Fibroblast of the aortic adventitia (primary cell): ENCODE data around the gene PTGIS. TPM values are rescaled to one million over a fixed set of nuclear protein-coding genes. Genes with fewer than 3 reads are reported as not detected.

Experiments
- DNase-seq: peaks from one replicate; pipeline ENCODE4 v3.0.0-alpha.2; 2010; ENCODE audit warnings: low read depth
- H3K4me3 ChIP-seq: 2 replicates; pipeline ENCODE4 v1.5.1; 2011; ENCODE audit warnings: low read depth, mild to moderate bottlenecking, control low read depth, low read length, moderate library complexity
- CTCF ChIP-seq: IDR thresholded peaks from 2 replicates; pipeline ENCODE4 v1.5.1; 2011; ENCODE audit warnings: mild to moderate bottlenecking, low read length, control low read depth, inconsistent platforms; ENCODE audit not compliant: insufficient read depth
- total RNA-seq: library from RNA; depleted of rRNA; stranded (reverse); fragments of >200 nt; gene quantifications from 2 replicates; pipeline ENCODE4 v1.2.3, GENCODE V29; 2012; ENCODE audit warnings: low replicate concordance

PTGIS gene
- total RNA-seq, 1 donor = 1,011 TPM

DNA sequence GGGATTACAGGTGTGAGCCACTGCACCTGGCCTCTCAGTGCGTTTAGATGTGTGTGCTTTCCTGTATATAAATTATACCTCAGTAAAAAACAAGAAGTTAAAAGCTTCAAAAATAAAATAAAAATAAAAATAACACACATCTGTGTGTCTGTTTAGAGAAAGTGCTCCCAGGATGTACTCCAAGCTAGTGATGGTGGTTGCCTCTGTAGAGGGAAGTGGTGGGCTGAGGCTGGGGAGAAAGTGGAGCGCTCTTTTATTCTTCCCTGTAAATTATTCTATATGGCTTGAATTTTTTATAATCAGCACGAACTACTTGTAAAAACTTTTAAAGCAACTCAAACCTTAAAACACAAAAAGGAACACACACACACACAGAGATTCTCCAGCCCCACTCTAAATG lies 29.0 kb downstream of the PTGIS start:
- no peak for TF ChIP-seq CTCF
- DNase-seq = no peak
- no peak overlapping the region for H3K4me3 ChIP-seq

- peak; percentile 74 for TF ChIP-seq CTCF
- peak; percentile 67 for DNase-seq
Measured at GRCh38 chr20:49534255-49534712, 33.7 kb downstream of the PTGIS start.

GRCh38 chr20:49532285-49532946 lies 35.5 kb downstream of the PTGIS start:
- no peak for TF ChIP-seq CTCF
- DNase-seq = no peak
- no peak overlapping the region for H3K4me3 ChIP-seq

More at GRCh38 chr20:49534255-49534712, 33.7 kb downstream of the PTGIS start:
- H3K4me3 ChIP-seq = no peak overlapping the region

GRCh38 chr20:49529470-49529869 lies 38.5 kb downstream of the PTGIS start:
- no peak overlapping the region for H3K4me3 ChIP-seq
- no peak for DNase-seq
- no peak for TF ChIP-seq CTCF

DNA sequence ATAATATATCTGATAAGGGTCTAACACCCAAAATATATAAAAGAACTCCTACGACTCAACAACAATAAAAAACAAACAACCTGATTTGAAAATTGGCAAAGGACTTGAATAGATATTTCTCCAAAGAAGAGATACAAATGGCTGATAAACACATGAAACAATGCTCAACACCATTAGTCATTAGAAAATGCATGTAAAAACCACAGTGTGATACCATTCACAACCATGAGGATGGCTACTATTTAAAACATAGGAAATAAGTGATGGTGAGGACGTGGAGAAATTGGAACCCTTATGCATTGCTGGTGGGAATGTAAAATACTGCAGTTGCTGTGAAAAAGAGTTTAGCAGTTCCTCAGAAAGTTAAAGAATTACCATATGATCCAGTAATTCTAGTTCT lies 41.4 kb downstream of the PTGIS start:
- H3K4me3 ChIP-seq = no peak overlapping the region
- no peak for TF ChIP-seq CTCF
- no peak for DNase-seq

GRCh38 chr20:49526056-49526455 lies 41.9 kb downstream of the PTGIS start:
- DNase-seq = no peak
- no peak for TF ChIP-seq CTCF
- H3K4me3 ChIP-seq = no peak overlapping the region
